Measurements from ENCODE around the gene ABCF2. TPM values are rescaled to one million over a fixed set of nuclear protein-coding genes. Genes with fewer than 3 reads are reported as not detected.

The ABCF2 gene
- total RNA-seq, 1 donor = 9.7 TPM

GRCh38 chr7:151173386-151174245, 53.4 kb downstream of the ABCF2 start:
- H3K4me1 ChIP-seq (ENCODE audit: insufficient read depth, low read length) = no peaks in the 10 kb centered on the region
- no peak overlapping the region for H3K4me3 ChIP-seq (ENCODE audit: low read length)
- peaks cover 19% of the 10 kb centered on the region for H3K27me3 ChIP-seq (ENCODE audit: insufficient read depth, low read length)
- H3K9me3 ChIP-seq (ENCODE audit: low read depth, low read length) = no peaks in the 10 kb centered on the region

GRCh38 chr7:151172273-151173141, 54.5 kb downstream of the ABCF2 start:
- peaks cover 24% of the 10 kb centered on the region for H3K27me3 ChIP-seq (ENCODE audit: insufficient read depth, low read length)
- H3K9me3 ChIP-seq (ENCODE audit: low read depth, low read length) = no peaks in the 10 kb centered on the region
- no peak overlapping the region for H3K4me3 ChIP-seq (ENCODE audit: low read length)
- peaks cover 6% of the 10 kb centered on the region for H3K4me1 ChIP-seq (ENCODE audit: insufficient read depth, low read length)

- Histone ChIP-seq H3K9me3 (ENCODE audit: low read depth, low read length) (no peaks in the 10 kb centered on the region), H3K27me3 (ENCODE audit: insufficient read depth, low read length) (peaks cover 58% of the 10 kb centered on the region), H3K4me1 (ENCODE audit: insufficient read depth, low read length) (peaks cover 16% of the 10 kb centered on the region), H3K4me3 (ENCODE audit: low read length) (no peak overlapping the region)
Measured at GRCh38 chr7:151168787-151169162, 58.2 kb downstream of the ABCF2 start.

GRCh38 chr7:151168003-151168786, 58.8 kb downstream of the ABCF2 start:
- H3K9me3 ChIP-seq (ENCODE audit: low read depth, low read length) = no peaks in the 10 kb centered on the region
- H3K4me1 ChIP-seq (ENCODE audit: insufficient read depth, low read length) = peaks cover 16% of the 10 kb centered on the region
- H3K27me3 ChIP-seq (ENCODE audit: insufficient read depth, low read length) = peaks cover 62% of the 10 kb centered on the region
- peak overlapping the region; percentile 3 for H3K4me3 ChIP-seq (ENCODE audit: low read length)

GRCh38 chr7:151167197-151167961, 59.6 kb downstream of the ABCF2 start, which contains the start of gene GBX1:
GBX1 (minus strand) TSS chr7:151167694; CDS start chr7:151167548, 146 bp downstream.
- peak within 1 kb of the TSS; percentile 3 for H3K4me3 ChIP-seq (ENCODE audit: low read length)
- H3K27me3 ChIP-seq (ENCODE audit: insufficient read depth, low read length) = peaks cover 70% of the 10 kb centered on the region
- peaks cover 16% of the 10 kb centered on the region for H3K4me1 ChIP-seq (ENCODE audit: insufficient read depth, low read length)
- H3K9me3 ChIP-seq (ENCODE audit: low read depth, low read length) = no peaks in the 10 kb centered on the region

- no peak overlapping the region for H3K4me3 ChIP-seq (ENCODE audit: low read length)
Measured at GRCh38 chr7:151166629-151167196, 60.3 kb downstream of the ABCF2 start.

More at GRCh38 chr7:151166629-151167196, 60.3 kb downstream of the ABCF2 start:
- Histone ChIP-seq H3K4me1 (ENCODE audit: insufficient read depth, low read length) (peaks cover 16% of the 10 kb centered on the region), H3K27me3 (ENCODE audit: insufficient read depth, low read length) (peaks cover 71% of the 10 kb centered on the region), H3K9me3 (ENCODE audit: low read depth, low read length) (no peaks in the 10 kb centered on the region)

Other genes starting within 250 kb of the ABCF2 start
- gene KCNH2, start 248.9 kb downstream of the ABCF2 start, total RNA-seq = 0.94 TPM
- gene NOS3, start 236.2 kb downstream of the ABCF2 start, total RNA-seq = 2.1 TPM
- gene ATG9B, start 202.7 kb downstream of the ABCF2 start, total RNA-seq = 3.6 TPM
- 21.5 TPM for gene ABCB8, start 198.8 kb downstream of the ABCF2 start, total RNA-seq
- 0.84 TPM for gene ASIC3, start 178.7 kb downstream of the ABCF2 start, total RNA-seq
- 3.7 TPM for gene CDK5, start 169.3 kb downstream of the ABCF2 start, total RNA-seq
- gene SLC4A2, start 167.6 kb downstream of the ABCF2 start, total RNA-seq = 9.4 TPM
- gene FASTK, start 146.4 kb downstream of the ABCF2 start, total RNA-seq = 33.6 TPM
- gene TMUB1, start 143.7 kb downstream of the ABCF2 start, total RNA-seq = 20.0 TPM
- 23.6 TPM for gene AGAP3, start 140.7 kb downstream of the ABCF2 start, total RNA-seq
- not detected for gene GBX1, start 59.5 kb downstream of the ABCF2 start, total RNA-seq
- gene ASB10, start 40.0 kb downstream of the ABCF2 start, total RNA-seq = not detected
- not detected for gene H2BK1, start 16.7 kb downstream of the ABCF2 start, total RNA-seq
- 25.0 TPM for gene CHPF2, start 5.3 kb upstream of the ABCF2 start, total RNA-seq
- gene SMARCD3, start 21.5 kb upstream of the ABCF2 start, total RNA-seq = 35.8 TPM
- gene NUB1, start 114.6 kb upstream of the ABCF2 start, total RNA-seq = 70.9 TPM
- 3.9 TPM for gene WDR86, start 182.8 kb upstream of the ABCF2 start, total RNA-seq
- gene CRYGN, start 212.9 kb upstream of the ABCF2 start, total RNA-seq = not detected